Measurements from ENCODE around the gene CD2AP.

DNA sequence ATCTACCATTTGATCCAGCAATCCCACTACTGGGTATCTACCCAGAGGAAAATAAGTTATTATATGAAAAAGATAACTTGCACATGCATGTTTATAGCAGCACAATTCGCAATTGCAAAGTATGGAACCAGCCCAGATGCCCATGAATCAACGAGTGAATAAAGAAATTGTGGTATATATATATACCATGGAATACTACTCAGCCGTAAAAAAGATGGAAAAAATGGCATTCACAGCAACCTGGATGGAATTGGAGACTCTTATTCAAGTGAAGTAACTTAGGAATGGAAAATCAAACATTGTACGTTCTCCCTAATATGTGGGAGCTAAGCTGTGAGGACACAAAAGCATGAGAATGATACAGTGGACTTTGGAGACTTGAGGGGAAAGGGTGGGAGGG, 120.8 kb downstream of the CD2AP start:
- TF ChIP-seq, protein P1, sequence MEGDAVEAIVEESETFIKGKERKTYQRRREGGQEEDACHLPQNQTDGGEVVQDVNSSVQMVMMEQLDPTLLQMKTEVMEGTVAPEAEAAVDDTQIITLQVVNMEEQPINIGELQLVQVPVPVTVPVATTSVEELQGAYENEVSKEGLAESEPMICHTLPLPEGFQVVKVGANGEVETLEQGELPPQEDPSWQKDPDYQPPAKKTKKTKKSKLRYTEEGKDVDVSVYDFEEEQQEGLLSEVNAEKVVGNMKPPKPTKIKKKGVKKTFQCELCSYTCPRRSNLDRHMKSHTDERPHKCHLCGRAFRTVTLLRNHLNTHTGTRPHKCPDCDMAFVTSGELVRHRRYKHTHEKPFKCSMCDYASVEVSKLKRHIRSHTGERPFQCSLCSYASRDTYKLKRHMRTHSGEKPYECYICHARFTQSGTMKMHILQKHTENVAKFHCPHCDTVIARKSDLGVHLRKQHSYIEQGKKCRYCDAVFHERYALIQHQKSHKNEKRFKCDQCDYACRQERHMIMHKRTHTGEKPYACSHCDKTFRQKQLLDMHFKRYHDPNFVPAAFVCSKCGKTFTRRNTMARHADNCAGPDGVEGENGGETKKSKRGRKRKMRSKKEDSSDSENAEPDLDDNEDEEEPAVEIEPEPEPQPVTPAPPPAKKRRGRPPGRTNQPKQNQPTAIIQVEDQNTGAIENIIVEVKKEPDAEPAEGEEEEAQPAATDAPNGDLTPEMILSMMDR (IDR thresholded peaks at IDR 0.05; ENCODE audit: insufficient read depth, low read length), result no peak
- no peak for TF ChIP-seq POLR2AphosphoS5 (IDR thresholded peaks at IDR 0.05; ENCODE audit: low read depth)

All from HL-60 (cell line).